Mononuclear cell (primary cell): Measurements from ENCODE around the gene ZNF37A. TPM values are rescaled to one million over a fixed set of nuclear protein-coding genes. Genes with fewer than 3 reads are reported as not detected.
"Not testable (repeated sequence)": the region's sequence is repeated elsewhere in the genome, so short reads cannot be mapped to it uniquely, and the experiment has no call there.

Experiments
- H3K27me3 ChIP-seq: 2 replicates; pipeline ENCODE4 v1.6.0; 2011; ENCODE audit warnings: low read length, control low read depth; ENCODE audit not compliant: insufficient read depth
- H3K4me1 ChIP-seq: 2 replicates; pipeline ENCODE4 v1.5.1; 2011; ENCODE audit warnings: mild to moderate bottlenecking, low read length, control low read depth; ENCODE audit not compliant: insufficient read depth
- H3K4me3 ChIP-seq: 2 replicates; pipeline ENCODE4 v1.5.1; 2011; ENCODE audit warnings: mild to moderate bottlenecking, low read length, moderate library complexity
- H3K9me3 ChIP-seq: 2 replicates; pipeline ENCODE4 v1.5.1; 2011; ENCODE audit warnings: low read depth, mild to moderate bottlenecking, control low read depth, low read length
- total RNA-seq: library from RNA; depleted of rRNA; stranded (reverse); fragments of >200 nt; gene quantifications from one replicate; pipeline ENCODE4 v1.2.3, GENCODE V29; 2012

Gene ZNF37A
- total RNA-seq, result 9.1 TPM

DNA sequence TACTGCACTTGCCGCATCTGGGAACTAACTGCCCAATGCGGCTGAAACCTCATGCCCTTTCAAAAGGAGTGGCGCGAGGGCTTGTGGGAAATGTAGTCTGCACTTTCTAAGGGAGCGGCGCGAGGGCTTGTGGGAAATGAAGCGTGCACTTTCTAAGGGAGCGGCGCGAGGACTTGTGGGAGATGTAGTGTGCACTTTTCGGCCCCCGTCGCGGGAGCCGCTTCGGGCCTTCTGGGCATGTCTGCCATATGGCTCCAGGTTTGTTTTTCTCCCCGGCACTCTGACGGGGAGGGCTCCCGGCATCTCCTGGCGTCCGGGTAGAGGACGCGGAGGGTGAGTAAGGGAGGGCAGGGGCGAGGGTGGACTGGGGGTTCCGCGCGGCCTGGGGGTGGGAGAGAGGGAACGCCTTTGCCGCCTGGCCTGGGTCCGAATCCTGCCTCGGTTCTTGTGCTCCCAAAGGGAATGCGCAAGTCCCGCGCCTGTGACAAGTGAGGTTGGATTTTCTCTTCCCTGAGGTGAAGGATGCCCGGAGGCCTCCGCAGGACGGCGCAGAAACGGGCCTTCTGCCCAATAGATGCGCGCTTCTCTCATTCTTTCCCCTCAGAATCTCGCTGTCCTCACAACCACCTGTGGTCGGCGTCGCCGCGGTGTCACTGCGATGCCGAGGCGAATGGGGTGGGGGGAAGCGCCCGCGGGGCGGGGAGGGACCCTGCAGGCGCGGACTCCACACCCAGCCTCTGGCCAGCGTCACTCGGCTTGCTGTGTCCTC is at the start of gene ZNF37A:
TSS of gene ZNF37A (plus strand) at position 180 of the 769 bp plus-strand sequence. CDS start 2,281 bp downstream, outside the sequence.
- H3K4me1 ChIP-seq, result peaks cover 16% of the 10 kb centered on the region
- H3K9me3 ChIP-seq, result no peaks in the 10 kb centered on the region
- peak within 1 kb of the TSS; percentile 79 for H3K4me3 ChIP-seq
- H3K27me3 ChIP-seq, result no peaks in the 10 kb centered on the region

DNA sequence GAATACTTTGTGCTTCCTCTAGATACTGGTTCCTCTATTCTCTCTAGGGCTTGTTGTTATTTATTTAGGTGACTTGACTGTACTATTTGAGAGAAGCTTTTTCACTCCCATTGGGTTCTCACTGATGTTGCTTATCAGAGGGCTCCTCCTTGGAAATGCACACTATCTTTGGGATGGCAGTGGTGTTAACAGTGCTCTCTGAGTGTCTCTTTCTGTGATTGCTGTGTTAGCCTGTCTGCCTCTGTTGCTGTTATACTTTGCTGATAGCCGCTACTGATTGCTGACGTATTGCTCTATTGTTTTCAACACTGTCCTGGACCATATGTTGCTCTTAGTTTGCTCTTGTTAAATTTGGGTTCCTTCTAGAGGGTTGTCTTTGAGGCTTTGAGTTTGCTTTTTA is 49.0 kb upstream of the ZNF37A start:
- Histone ChIP-seq H3K27me3 (no peaks in the 10 kb centered on the region), H3K4me1 (no peaks in the 10 kb centered on the region), H3K4me3 (no peak overlapping the region), H3K9me3 (no peaks in the 10 kb centered on the region)

GRCh38 chr10:38047666-38048065 is 46.5 kb upstream of the ZNF37A start:
- Histone ChIP-seq H3K4me1 (no peaks in the 10 kb centered on the region), H3K27me3 (no peaks in the 10 kb centered on the region), H3K9me3 (peaks cover 9% of the 10 kb centered on the region), H3K4me3 (no peak overlapping the region)

DNA sequence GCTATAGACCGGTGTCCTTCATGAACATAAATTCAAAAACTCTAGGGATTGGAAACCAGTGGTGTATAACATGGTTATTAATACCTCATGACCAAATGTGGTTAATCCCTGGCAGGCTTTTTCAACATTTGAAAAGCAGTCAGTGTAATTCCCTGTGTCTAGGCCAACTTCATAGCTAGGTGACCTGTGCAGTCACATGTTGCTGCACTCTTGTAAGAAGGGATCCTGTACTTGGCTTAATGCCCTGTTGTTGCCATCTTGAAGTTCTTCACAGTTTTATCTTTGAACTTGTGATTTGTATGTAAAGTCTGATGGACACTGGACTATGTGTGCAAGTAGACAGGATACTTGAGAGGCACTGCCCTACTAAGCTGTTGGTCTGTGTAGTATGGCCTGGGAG is 43.9 kb upstream of the ZNF37A start:
- H3K4me1 ChIP-seq, result no peaks in the 10 kb centered on the region
- no peaks in the 10 kb centered on the region for H3K27me3 ChIP-seq
- H3K4me3 ChIP-seq, result no peak overlapping the region
- H3K9me3 ChIP-seq, result peaks cover 32% of the 10 kb centered on the region

- Histone ChIP-seq H3K27me3 (no peaks in the 10 kb centered on the region), H3K4me1 (no peaks in the 10 kb centered on the region), H3K9me3 (peaks cover 63% of the 10 kb centered on the region), H3K4me3 (no peak overlapping the region)
These were observed 39.8 kb upstream of the ZNF37A start for GRCh38 chr10:38054361-38054797.

DNA sequence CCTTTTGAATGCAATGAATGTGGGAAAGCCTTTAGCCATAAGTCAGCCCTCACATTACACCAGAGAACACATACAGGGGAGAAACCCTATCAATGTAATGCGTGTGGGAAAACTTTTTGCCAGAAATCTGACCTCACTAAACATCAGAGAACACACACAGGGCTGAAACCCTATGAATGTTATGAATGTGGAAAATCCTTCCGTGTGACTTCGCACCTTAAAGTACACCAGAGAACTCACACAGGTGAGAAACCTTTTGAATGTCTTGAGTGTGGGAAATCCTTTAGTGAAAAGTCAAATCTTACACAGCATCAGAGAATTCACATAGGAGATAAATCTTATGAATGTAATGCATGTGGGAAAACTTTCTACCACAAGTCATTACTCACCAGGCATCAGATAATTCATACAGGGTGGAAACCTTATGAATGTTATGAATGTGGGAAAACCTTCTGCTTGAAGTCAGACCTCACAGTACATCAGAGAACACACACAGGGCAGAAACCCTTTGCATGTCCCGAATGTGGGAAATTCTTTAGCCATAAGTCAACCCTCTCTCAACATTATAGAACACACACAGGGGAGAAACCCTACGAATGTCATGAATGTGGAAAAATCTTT is 38.8 kb upstream of the ZNF37A start:
- H3K4me1 ChIP-seq, H3K27me3 ChIP-seq, H3K4me3 ChIP-seq: not testable (repeated sequence)
- H3K9me3 ChIP-seq, result peaks cover 63% of the 10 kb centered on the region

DNA sequence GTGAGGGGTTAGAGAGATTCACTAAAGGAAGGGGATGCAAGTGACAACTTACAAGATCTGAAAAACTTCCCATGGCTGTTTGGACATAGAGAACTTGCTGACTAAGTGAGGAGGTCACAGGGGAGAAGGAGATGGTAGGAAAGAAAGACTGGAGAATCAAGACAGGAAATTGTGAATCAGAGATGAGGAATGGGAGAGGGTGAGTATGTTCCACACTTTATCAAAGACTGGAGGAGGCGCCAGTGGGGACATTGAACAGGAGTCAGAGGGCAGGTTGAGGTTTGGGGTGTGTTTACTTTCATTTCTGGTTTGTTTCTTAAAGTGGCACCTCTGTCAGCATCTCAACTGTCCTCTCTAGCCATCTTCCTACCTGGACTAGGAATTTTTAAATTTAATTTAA is 24.5 kb upstream of the ZNF37A start:
- H3K4me3 ChIP-seq, H3K9me3 ChIP-seq, H3K4me1 ChIP-seq, H3K27me3 ChIP-seq: not testable (repeated sequence)

DNA sequence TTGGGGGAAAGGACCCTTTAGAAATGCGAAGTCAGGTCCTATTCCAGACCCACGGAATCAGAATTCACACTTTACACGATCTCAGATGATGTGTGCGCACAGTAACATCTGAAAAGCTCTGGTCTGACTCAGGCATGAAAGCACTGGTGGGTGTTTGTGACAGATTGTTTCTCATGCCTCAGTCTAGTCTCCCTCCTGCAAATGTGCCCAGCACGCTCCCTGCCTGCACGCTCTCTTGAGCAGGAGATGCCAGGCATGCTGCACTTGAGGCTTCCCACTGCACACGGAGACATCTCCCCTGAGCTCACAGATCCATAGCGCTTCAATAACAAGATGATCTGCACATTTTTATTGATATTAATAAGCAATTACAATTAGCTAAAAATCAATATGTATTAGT is 23.6 kb upstream of the ZNF37A start:
- Histone ChIP-seq H3K9me3 (peaks cover 2% of the 10 kb centered on the region), H3K4me3 (no peak overlapping the region), H3K4me1 (no peaks in the 10 kb centered on the region), H3K27me3 (no peaks in the 10 kb centered on the region)

GRCh38 chr10:38072552-38072951 is 21.6 kb upstream of the ZNF37A start:
- H3K9me3 ChIP-seq, result peaks cover 7% of the 10 kb centered on the region
- H3K4me1 ChIP-seq, result no peaks in the 10 kb centered on the region
- H3K4me3 ChIP-seq, result no peak overlapping the region
- H3K27me3 ChIP-seq, result no peaks in the 10 kb centered on the region

- H3K4me1 ChIP-seq, result no peaks in the 10 kb centered on the region
- peaks cover 7% of the 10 kb centered on the region for H3K9me3 ChIP-seq
- no peak overlapping the region for H3K4me3 ChIP-seq
- no peaks in the 10 kb centered on the region for H3K27me3 ChIP-seq
These were observed 17.4 kb upstream of the ZNF37A start for GRCh38 chr10:38076687-38077086.

DNA sequence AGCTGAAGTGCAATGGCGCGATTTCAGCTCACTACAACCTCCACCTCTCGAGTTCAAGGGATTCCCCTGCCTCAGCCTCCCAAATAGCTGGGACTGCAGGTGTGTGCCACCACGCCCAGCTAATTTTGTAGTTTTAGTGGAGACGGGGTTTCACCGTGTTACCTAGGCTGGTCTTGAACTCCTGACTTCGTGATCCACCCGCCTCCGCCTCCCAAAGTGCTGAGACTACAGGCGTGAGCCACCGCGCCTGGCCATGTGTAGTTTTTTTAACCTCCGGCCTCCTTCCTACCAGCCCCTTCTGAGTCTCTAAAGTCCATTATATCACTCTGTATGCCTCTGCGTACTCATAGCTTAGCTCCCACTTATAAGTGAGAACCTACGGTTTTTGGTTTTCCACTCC is 819 bp upstream of the ZNF37A start:
- not testable (repeated sequence) for H3K4me3 ChIP-seq, H3K9me3 ChIP-seq, H3K27me3 ChIP-seq
- peaks cover 16% of the 10 kb centered on the region for H3K4me1 ChIP-seq

DNA sequence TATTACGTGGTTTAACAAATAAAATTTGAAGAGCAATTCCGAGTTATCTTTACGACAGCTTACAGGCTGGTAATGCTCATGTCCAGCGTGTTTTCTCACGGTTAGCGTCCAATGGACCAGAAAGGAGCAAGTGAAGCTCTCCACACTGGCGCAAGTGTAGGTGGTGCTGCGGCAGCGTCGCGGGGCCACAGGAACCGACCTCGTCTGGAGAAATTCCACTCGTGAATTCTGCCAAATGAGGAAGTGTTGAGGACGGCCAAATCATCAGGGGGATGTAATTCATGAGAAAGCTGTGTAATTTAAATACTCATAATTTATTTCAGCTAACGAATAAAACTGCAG is 350 bp upstream of the ZNF37A start:
- no peaks in the 10 kb centered on the region for H3K27me3 ChIP-seq
- peaks cover 16% of the 10 kb centered on the region for H3K4me1 ChIP-seq
- H3K4me3 ChIP-seq, result peak overlapping the region; percentile 79
- no peaks in the 10 kb centered on the region for H3K9me3 ChIP-seq

GRCh38 chr10:38094927-38095574 is 914 bp downstream of the ZNF37A start:
- Histone ChIP-seq H3K27me3 (no peaks in the 10 kb centered on the region), H3K4me1 (peaks cover 16% of the 10 kb centered on the region), H3K4me3 (peak overlapping the region; percentile 79), H3K9me3 (no peaks in the 10 kb centered on the region)

DNA sequence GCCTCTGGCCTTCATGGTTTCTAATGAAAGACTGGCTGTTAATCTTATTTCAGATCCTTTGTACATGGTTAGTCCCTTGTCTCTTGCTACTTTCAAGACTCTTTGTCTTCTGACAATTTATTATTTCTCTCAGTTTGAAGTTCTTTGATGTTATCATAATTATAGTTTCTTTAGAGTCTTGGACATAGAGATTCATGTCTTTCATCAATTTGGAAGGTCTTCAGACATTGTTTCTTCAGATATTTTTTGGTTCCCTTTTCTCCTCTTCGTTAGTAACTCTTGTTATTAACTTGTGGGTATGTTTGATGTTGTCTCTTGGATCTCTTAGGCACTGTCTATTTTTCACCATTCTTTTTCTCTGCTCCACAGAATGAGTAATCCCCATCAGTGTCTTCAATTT is 8.7 kb downstream of the ZNF37A start:
- Histone ChIP-seq H3K27me3 (no peaks in the 10 kb centered on the region), H3K9me3 (peaks cover 41% of the 10 kb centered on the region), H3K4me1 (no peaks in the 10 kb centered on the region), H3K4me3 (no peak overlapping the region)

DNA sequence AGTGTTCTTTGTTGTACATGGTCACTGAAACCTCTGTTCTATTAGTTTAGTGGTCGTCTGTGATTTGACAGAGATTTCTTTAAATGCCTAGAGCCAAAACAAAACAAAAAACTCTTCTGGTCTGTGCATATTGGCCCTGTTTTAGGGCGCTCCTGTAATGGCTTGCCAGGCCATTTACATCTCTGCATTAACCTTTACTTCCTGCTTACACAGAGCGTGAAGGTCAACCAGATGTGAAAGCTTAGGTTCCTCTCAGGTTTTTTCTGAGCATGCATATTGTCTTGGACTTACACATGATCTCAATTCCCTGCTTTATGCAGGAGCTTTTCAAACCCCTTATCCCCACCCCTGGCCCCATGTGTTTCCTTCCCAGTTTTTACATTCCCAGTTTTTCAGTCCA is 9.6 kb downstream of the ZNF37A start:
- Histone ChIP-seq H3K9me3 (peaks cover 41% of the 10 kb centered on the region), H3K4me1 (no peaks in the 10 kb centered on the region), H3K27me3 (no peaks in the 10 kb centered on the region), H3K4me3 (no peak overlapping the region)
